Measurements from ENCODE around the gene TMEM11.

GRCh38 chr17:21208352-21208751, 5.6 kb downstream of the TMEM11 start:
- TF ChIP-seq CTCF (IDR thresholded peaks at IDR 0.05) (no peak), POLR2A (IDR thresholded peaks at IDR 0.05) (no peak)
